Panc1 (cell line): ENCODE results near the gene MFSD12.

ENCODE experiments used
- CTCF ChIP-seq: fragments of 450-650 bp; IDR thresholded peaks from 2 replicates; pipeline ENCODE4 v1.5.1; 2017; ENCODE audit warnings: mild to moderate bottlenecking
- POLR2AphosphoS5 ChIP-seq: IDR thresholded peaks from 2 replicates; pipeline ENCODE4 v1.6.1; 2012; ENCODE audit warnings: mild to moderate bottlenecking, low read depth, low read length, moderate library complexity
- REST ChIP-seq, 2 experiments: IDR thresholded peaks; 2 replicates each; pipeline ENCODE4 v1.6.1; 2011 to 2012; ENCODE audit warnings: low read depth in 2 of 2, control low read depth in 1 of 2, low read length in 1 of 2, mild to moderate bottlenecking in 1 of 2, moderate library complexity in 1 of 2; ENCODE audit not compliant: insufficient read depth in 1 of 2
- SIN3A ChIP-seq: IDR thresholded peaks from 2 replicates; pipeline ENCODE4 v1.6.1; 2012; ENCODE audit warnings: low read depth, mild to moderate bottlenecking, low read length, moderate library complexity, borderline replicate concordance; ENCODE audit not compliant: insufficient read depth
- TCF7L2 ChIP-seq: IDR thresholded peaks from 2 replicates; pipeline ENCODE4 v1.6.1; 2011; ENCODE audit warnings: mild to moderate bottlenecking, low read depth, low read length, inconsistent platforms

- no peak for TF ChIP-seq CTCF
- TF ChIP-seq POLR2AphosphoS5: no peak
- TF ChIP-seq TCF7L2: no peak
- TF ChIP-seq SIN3A: no peak
- TF ChIP-seq REST (IDR thresholded peaks at IDR 0.05; ENCODE audit: insufficient read depth in 1 of 2, low read depth in 2 of 2, low read length in 1 of 2): no peak
These were observed 21.8 kb downstream of the MFSD12 start for GRCh38 chr19:3535563-3535965.
